ENCODE measurements around the gene PSAP.

PSAP gene

GRCh38 chr10:71772832-71773220, 78.2 kb downstream of the PSAP start:
- TF ChIP-seq, protein P1, sequence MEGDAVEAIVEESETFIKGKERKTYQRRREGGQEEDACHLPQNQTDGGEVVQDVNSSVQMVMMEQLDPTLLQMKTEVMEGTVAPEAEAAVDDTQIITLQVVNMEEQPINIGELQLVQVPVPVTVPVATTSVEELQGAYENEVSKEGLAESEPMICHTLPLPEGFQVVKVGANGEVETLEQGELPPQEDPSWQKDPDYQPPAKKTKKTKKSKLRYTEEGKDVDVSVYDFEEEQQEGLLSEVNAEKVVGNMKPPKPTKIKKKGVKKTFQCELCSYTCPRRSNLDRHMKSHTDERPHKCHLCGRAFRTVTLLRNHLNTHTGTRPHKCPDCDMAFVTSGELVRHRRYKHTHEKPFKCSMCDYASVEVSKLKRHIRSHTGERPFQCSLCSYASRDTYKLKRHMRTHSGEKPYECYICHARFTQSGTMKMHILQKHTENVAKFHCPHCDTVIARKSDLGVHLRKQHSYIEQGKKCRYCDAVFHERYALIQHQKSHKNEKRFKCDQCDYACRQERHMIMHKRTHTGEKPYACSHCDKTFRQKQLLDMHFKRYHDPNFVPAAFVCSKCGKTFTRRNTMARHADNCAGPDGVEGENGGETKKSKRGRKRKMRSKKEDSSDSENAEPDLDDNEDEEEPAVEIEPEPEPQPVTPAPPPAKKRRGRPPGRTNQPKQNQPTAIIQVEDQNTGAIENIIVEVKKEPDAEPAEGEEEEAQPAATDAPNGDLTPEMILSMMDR (IDR thresholded peaks at IDR 0.05; ENCODE audit: borderline replicate concordance, control extremely low read depth, extremely low read depth, insufficient read depth, missing control alignments): no peak
- in situ Hi-C loops (cut with MboI; ENCODE audit: low sequenced_read_pairs, unreplicated experiment): no loop called here
- DNase-seq (ENCODE audit: low spot score): no peak

DNA sequence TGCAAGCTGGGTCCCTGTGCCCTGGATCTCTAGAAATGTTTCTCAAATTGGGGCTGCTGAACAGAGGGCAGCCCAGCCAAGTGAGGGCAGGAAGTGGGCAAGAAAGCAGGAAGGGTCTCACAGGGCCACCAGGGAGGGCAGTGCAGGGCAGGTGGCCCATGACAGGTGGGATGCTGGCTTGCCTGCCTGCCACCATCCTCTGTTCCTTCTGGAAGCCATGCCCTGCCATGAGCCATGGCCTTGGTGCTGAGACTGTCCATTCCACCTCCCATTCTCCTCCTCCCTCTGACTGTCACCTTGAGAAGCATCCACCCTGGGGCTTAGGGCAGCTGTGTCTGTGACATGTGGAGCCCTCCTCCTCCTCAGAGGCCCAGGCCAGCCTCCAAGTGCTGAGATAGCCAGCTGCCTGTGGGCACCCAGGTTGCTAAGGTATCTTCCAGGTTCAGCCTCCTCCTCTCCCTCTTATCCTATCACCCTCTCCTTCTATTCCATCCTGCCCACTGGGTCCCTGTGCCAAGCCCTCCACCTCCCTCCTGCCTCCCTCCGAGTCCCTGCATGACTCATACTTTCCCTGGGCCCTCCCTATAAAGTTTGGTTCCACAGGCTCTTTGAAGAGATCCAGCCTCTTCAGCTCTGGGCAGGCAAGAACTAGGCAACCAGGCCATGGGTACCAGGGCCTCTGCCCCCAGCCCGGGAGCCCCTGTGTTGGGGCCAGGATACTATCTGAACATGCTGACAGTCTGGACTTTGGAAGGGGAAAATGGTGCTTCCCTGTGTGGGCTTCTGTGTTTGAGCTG, 79.0 kb downstream of the PSAP start:
- DNase-seq (ENCODE audit: low spot score): no peak
- in situ Hi-C loops (cut with MboI; ENCODE audit: low sequenced_read_pairs, unreplicated experiment): no loop called here
- TF ChIP-seq, protein P1 (IDR thresholded peaks at IDR 0.05; ENCODE audit: borderline replicate concordance, control extremely low read depth, extremely low read depth, insufficient read depth, missing control alignments): no peak

DNA sequence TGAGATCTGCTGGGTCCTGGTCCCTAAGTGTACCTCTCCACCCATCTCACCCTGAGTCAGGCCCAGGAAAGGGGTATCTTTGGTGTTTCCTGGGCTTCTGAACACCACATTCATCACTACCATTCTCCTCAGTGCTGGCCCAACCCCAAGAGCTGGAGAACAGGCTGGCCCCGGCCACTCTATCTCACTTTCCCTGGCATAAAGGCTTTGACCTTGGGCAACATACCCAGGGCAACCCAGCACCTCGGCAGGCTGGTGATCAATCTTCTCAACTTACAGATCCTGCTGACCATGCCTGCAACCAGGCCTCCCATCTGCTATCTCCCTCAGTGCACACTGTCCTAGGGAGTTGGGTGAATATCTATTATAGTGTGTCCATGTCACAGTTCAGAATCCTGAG, 79.8 kb downstream of the PSAP start:
- in situ Hi-C loops (cut with MboI; ENCODE audit: low sequenced_read_pairs, unreplicated experiment): no loop called here
- TF ChIP-seq, protein P1 (IDR thresholded peaks at IDR 0.05; ENCODE audit: borderline replicate concordance, control extremely low read depth, extremely low read depth, insufficient read depth, missing control alignments): no peak
- no peak for DNase-seq (ENCODE audit: low spot score)

- in situ Hi-C loops (cut with MboI; ENCODE audit: low sequenced_read_pairs, unreplicated experiment): no loop called here
- DNase-seq (ENCODE audit: low spot score): no peak
- TF ChIP-seq, protein P1 (IDR thresholded peaks at IDR 0.05; ENCODE audit: borderline replicate concordance, control extremely low read depth, extremely low read depth, insufficient read depth, missing control alignments): no peak
These were observed 80.3 kb downstream of the PSAP start for GRCh38 chr10:71770789-71771188.

GRCh38 chr10:71770255-71770654, 80.8 kb downstream of the PSAP start:
- in situ Hi-C loops (cut with MboI; ENCODE audit: low sequenced_read_pairs, unreplicated experiment): no loop called here
- TF ChIP-seq, protein P1 (IDR thresholded peaks at IDR 0.05; ENCODE audit: borderline replicate concordance, control extremely low read depth, extremely low read depth, insufficient read depth, missing control alignments): no peak
- no peak for DNase-seq (ENCODE audit: low spot score)

DNA sequence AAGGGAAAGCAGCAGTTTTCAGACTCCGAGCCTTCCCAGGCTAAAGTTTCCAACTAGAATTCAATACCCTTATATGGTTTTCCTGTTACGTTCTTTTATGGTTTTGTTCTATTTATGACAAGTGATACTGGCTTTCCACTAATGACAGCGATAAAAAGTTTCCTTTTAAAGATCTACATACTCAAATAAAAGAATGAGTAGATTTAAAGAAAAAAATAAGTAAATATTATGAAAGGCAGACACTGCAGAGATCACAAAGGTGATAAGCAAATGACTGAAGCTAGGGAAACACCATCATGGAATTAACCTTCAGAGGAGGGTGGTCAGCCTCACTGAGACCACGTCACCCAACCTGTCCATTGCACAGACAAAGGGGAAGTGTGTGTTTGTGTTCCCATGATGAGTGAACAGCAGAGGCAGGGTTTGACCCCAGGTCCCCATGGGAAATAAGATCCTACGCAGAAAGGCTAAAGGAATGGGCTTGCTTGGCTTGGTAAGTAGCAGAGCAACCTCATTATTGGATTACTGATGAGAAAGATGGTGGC, 81.7 kb downstream of the PSAP start:
- TF ChIP-seq, protein P1 (IDR thresholded peaks at IDR 0.05; ENCODE audit: borderline replicate concordance, control extremely low read depth, extremely low read depth, insufficient read depth, missing control alignments): no peak
- DNase-seq (ENCODE audit: low spot score): peak; percentile 60
- in situ Hi-C loops (cut with MboI; ENCODE audit: low sequenced_read_pairs, unreplicated experiment): no loop called here
